Stimulated activated CD4-positive, alpha-beta T cell treated with anti-CD3 and anti-CD28 coated beads, Interleukin-1b, Interleukin-23, amount 100 ng/mL, for 48 hours (primary cell): ENCODE data around the gene CUEDC2.
A peak's percentile ranks its signal among the peaks of the same experiment; 100 is the strongest.

Experiments used
- DNase-seq: peaks from one replicate; pipeline ENCODE4 v3.0.0-alpha.2; 2020

CUEDC2 gene

GRCh38 chr10:102408728-102409603 lies 23.4 kb downstream of the CUEDC2 start:
- DNase-seq: peak; percentile 81

GRCh38 chr10:102408131-102408727 lies 24.1 kb downstream of the CUEDC2 start:
- DNase-seq: peak; percentile 37

GRCh38 chr10:102407425-102408130 lies 24.8 kb downstream of the CUEDC2 start:
- no peak for DNase-seq

GRCh38 chr10:102406815-102407214 lies 25.6 kb downstream of the CUEDC2 start:
- no peak for DNase-seq

- no peak for DNase-seq
Measured at GRCh38 chr10:102405632-102406031, 26.7 kb downstream of the CUEDC2 start.

- DNase-seq: no peak
Measured at GRCh38 chr10:102405108-102405571, 27.2 kb downstream of the CUEDC2 start.

- no peak for DNase-seq
Measured at GRCh38 chr10:102404361-102405107, 27.8 kb downstream of the CUEDC2 start.

- no peak for DNase-seq
Measured at GRCh38 chr10:102403115-102403514, 29.3 kb downstream of the CUEDC2 start.

- no peak for DNase-seq
Measured at GRCh38 chr10:102402512-102402896, 29.9 kb downstream of the CUEDC2 start.

- no peak for DNase-seq
Measured at GRCh38 chr10:102401735-102402511, 30.5 kb downstream of the CUEDC2 start.

- no peak for DNase-seq
Measured at GRCh38 chr10:102401342-102401654, 31.1 kb downstream of the CUEDC2 start.

- no peak for DNase-seq
Measured at GRCh38 chr10:102400598-102401341, 31.6 kb downstream of the CUEDC2 start.

GRCh38 chr10:102400076-102400475 lies 32.3 kb downstream of the CUEDC2 start:
- DNase-seq: no peak

- peak; percentile 87 for DNase-seq
Measured at GRCh38 chr10:102399217-102400021, 33.0 kb downstream of the CUEDC2 start.

- DNase-seq: no peak
Measured at GRCh38 chr10:102398172-102399020, 34.0 kb downstream of the CUEDC2 start.

GRCh38 chr10:102397222-102398171 lies 34.9 kb downstream of the CUEDC2 start:
- DNase-seq: no peak

- DNase-seq: no peak
Measured at GRCh38 chr10:102396730-102397151, 35.6 kb downstream of the CUEDC2 start.

- DNase-seq: no peak
Measured at GRCh38 chr10:102396317-102396650, 36.1 kb downstream of the CUEDC2 start.
